Measurements from ENCODE around the gene PCDH9.
"Not testable (repeated sequence)": the region's sequence is repeated elsewhere in the genome, so short reads cannot be mapped to it uniquely, and the experiment has no call there.

The PCDH9 gene

GRCh38 chr13:67099494-67099893 is 130.6 kb downstream of the PCDH9 start:
- DNase-seq (ENCODE audit: low read depth) = no peak
- no peak for TF ChIP-seq CTCF (IDR thresholded peaks at IDR 0.05; ENCODE audit: low read depth, low read length)
- TF ChIP-seq, protein P1, sequence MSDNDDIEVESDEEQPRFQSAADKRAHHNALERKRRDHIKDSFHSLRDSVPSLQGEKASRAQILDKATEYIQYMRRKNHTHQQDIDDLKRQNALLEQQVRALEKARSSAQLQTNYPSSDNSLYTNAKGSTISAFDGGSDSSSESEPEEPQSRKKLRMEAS (IDR thresholded peaks at IDR 0.05; ENCODE audit: low read depth, low read length) = no peak
- TF ChIP-seq MYC (IDR thresholded peaks at IDR 0.05; ENCODE audit: low read depth, low read length) = no peak
- no peak for TF ChIP-seq POLR2A (IDR thresholded peaks at IDR 0.05; ENCODE audit: extremely low read depth, insufficient read length)
- H3K4me3 ChIP-seq (ENCODE audit: low read depth, low read length) = no peak overlapping the region

DNA sequence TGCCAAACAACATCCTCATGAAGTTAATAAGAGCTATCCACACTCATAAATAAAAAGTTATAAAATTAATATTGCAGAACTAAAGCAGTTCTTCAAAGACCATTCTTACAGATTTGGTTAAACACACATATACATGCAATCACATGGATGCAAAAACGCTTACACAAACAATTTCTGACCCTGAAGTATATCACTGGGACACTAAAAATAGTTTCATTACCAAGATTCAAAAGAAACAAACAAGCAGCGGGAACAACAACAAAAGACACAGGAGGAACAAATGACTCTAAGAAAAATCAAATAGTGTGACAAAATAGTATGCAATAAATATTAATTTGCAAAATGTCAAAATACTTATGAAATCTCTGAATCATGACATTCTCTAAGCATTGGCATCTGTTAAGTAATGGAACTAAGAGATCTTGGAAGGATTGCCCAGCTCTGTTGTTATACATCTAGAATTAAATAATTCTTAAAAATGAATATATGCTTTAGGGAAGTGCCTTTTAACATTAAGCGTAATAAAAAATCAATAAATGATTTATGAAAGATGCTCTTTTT is 132.2 kb downstream of the PCDH9 start:
- no peak for DNase-seq (ENCODE audit: low read depth)
- no peak overlapping the region for H3K4me3 ChIP-seq (ENCODE audit: low read depth, low read length)
- TF ChIP-seq, protein P1 (IDR thresholded peaks at IDR 0.05; ENCODE audit: low read depth, low read length) = no peak
- no peak for TF ChIP-seq CTCF (IDR thresholded peaks at IDR 0.05; ENCODE audit: low read depth, low read length)
- no peak for TF ChIP-seq MYC (IDR thresholded peaks at IDR 0.05; ENCODE audit: low read depth, low read length)
- no peak for TF ChIP-seq POLR2A (IDR thresholded peaks at IDR 0.05; ENCODE audit: extremely low read depth, insufficient read length)

DNA sequence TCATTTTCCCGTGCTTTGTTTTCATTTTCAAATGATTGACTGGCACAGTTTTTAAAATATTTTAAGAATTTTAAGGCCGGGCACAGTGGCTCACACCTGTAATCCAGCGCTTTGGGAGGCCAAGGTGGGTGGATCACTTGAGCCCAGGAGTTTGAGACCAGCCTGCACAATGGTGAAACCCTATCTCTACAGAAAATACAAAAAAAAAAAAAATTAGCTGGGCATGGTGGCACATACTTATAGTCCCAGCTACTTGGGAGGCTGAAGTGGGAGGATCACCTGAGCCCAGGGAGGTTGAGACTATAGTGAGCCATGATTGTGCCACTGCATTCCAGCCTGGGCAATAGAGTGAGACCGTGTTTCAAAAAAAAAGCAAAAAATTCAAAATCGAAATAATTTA is 133.2 kb downstream of the PCDH9 start:
- not testable (repeated sequence) for DNase-seq (ENCODE audit: low read depth); H3K4me3 ChIP-seq (ENCODE audit: low read depth, low read length)

DNA sequence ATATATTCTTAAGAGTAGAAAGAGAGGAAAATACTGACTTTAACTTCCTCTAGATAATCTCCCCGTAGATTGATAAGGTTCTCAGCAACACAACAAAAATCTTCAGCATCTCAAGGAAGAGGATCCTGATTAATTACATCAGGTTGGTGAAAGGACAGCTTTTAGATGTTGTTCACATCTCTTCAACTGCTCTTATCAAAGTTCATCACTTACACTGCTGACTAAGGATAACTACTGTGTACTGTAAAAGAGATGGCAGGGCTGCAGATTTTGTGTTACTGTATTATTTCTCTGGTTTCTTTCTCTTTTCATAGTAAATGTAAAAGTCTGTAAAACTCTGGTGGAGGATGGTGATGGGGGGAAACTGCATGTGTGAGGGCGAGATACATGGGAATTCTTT is 133.7 kb downstream of the PCDH9 start:
- no peak overlapping the region for H3K4me3 ChIP-seq (ENCODE audit: low read depth, low read length)
- TF ChIP-seq MYC (IDR thresholded peaks at IDR 0.05; ENCODE audit: low read depth, low read length) (no peak), CTCF (IDR thresholded peaks at IDR 0.05; ENCODE audit: low read depth, low read length) (no peak), POLR2A (IDR thresholded peaks at IDR 0.05; ENCODE audit: extremely low read depth, insufficient read length) (no peak)
- TF ChIP-seq, protein P1 (IDR thresholded peaks at IDR 0.05; ENCODE audit: low read depth, low read length) = no peak
- no peak for DNase-seq (ENCODE audit: low read depth)

DNA sequence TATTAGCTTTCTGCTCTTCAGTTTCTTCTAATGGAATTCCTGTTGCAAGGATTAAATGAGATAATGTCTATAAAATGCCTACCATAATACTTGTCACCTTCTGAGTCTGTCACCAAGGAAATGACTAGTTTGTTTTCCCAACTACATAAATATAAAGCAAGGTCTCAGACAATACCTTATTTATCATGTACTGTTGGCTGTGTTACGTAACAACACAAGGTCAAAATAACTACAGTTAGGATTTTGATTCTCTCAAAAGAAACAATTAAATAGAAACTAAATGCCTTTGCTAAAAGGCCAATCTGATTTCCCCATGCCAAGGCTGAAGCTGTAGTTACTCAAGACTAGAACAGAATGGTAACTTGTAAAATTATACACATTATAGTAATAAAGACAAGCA is 134.5 kb downstream of the PCDH9 start:
- TF ChIP-seq MYC (IDR thresholded peaks at IDR 0.05; ENCODE audit: low read depth, low read length) (no peak), POLR2A (IDR thresholded peaks at IDR 0.05; ENCODE audit: extremely low read depth, insufficient read length) (no peak), CTCF (IDR thresholded peaks at IDR 0.05; ENCODE audit: low read depth, low read length) (no peak)
- TF ChIP-seq, protein P1 (IDR thresholded peaks at IDR 0.05; ENCODE audit: low read depth, low read length) = no peak
- no peak overlapping the region for H3K4me3 ChIP-seq (ENCODE audit: low read depth, low read length)
- DNase-seq (ENCODE audit: low read depth) = no peak

GRCh38 chr13:67094952-67095351 is 135.2 kb downstream of the PCDH9 start:
- H3K4me3 ChIP-seq (ENCODE audit: low read depth, low read length) = no peak overlapping the region
- no peak for TF ChIP-seq MYC (IDR thresholded peaks at IDR 0.05; ENCODE audit: low read depth, low read length)
- TF ChIP-seq CTCF (IDR thresholded peaks at IDR 0.05; ENCODE audit: low read depth, low read length) = no peak
- no peak for TF ChIP-seq POLR2A (IDR thresholded peaks at IDR 0.05; ENCODE audit: extremely low read depth, insufficient read length)
- TF ChIP-seq, protein P1 (IDR thresholded peaks at IDR 0.05; ENCODE audit: low read depth, low read length) = no peak
- no peak for DNase-seq (ENCODE audit: low read depth)
